PC-3 (cell line): Measurements from ENCODE around the gene SLC9A9. TPM values are rescaled to one million over a fixed set of nuclear protein-coding genes. Genes with fewer than 3 reads are reported as not detected.

Source experiments
- ATAC-seq: fragments of 200-7000 bp; cut with Tn5 transposase; 2 replicates; pipeline ENCODE4 v1.9.1; 2020; ENCODE audit warnings: mild to moderate bottlenecking, moderate library complexity
- BruUV-seq: library from RNA; stranded (reverse); fragments of 400-500 nt; replicated peaks from 2 replicates; lab custom pipeline; 2021; lab: Mats Ljungman, UMichigan
- CTCF ChIA-PET: fragments of 300-600 bp; sonication (Branson Sonifier 250); formaldehyde crosslinking; loops from one replicate; lab custom pipeline; 2022; ENCODE audit warnings: antibody characterized with exemption; lab: Charles Lee
- POLR2A ChIA-PET: fragments of 300-600 bp; sonication (Branson Sonifier 250); formaldehyde crosslinking; loops from one replicate; lab custom pipeline; 2022; ENCODE audit warnings: antibody characterized with exemption; ENCODE audit not compliant: unreplicated experiment; lab: Charles Lee
- DNase-seq: peaks from one replicate; pipeline ENCODE4 v3.0.0-alpha.2; 2015
- H2AFZ ChIP-seq: fragments of 300-600 bp; sonication (generic); 2 replicates; pipeline ENCODE4 v1.6.0; 2016; ENCODE audit warnings: antibody characterized with exemption, low read length
- H3F3A ChIP-seq: fragments of 300-600 bp; sonication (generic); one replicate; pipeline ENCODE4 v1.6.0; 2017; ENCODE audit warnings: antibody characterized with exemption, low read length, control low read depth, mild to moderate bottlenecking; ENCODE audit not compliant: unreplicated experiment
- H3K27ac ChIP-seq: fragments of 300-600 bp; sonication (generic); 2 replicates; pipeline ENCODE4 v1.5.1; 2016; ENCODE audit warnings: mild to moderate bottlenecking, low read length
- H3K27me3 ChIP-seq: fragments of 300-600 bp; sonication (generic); 2 replicates; pipeline ENCODE4 v1.6.1; 2016; ENCODE audit warnings: low read length, mixed read lengths
- H3K36me3 ChIP-seq: fragments of 300-600 bp; sonication (generic); 2 replicates; pipeline ENCODE4 v1.6.1; 2016; ENCODE audit warnings: low read depth, mixed run types, low read length, mixed read lengths
- H3K4me1 ChIP-seq: fragments of 300-600 bp; sonication (generic); 2 replicates; pipeline ENCODE4 v1.5.1; 2016; ENCODE audit warnings: low read length; ENCODE audit not compliant: insufficient read depth
- H3K4me2 ChIP-seq: fragments of 300-600 bp; sonication (generic); 2 replicates; pipeline ENCODE4 v1.6.0; 2016; ENCODE audit warnings: low read length
- H3K4me3 ChIP-seq: fragments of 300-600 bp; sonication (generic); 2 replicates; pipeline ENCODE4 v1.5.1; 2016; ENCODE audit warnings: mild to moderate bottlenecking, low read length, mixed read lengths
- H3K79me2 ChIP-seq: fragments of 300-600 bp; sonication (generic); 2 replicates; pipeline ENCODE4 v1.6.1; 2017; ENCODE audit warnings: low read length, mixed read lengths
- H3K9ac ChIP-seq: fragments of 300-600 bp; sonication (generic); 2 replicates; pipeline ENCODE4 v1.6.0; 2016; ENCODE audit warnings: mild to moderate bottlenecking, low read length
- H3K9me2 ChIP-seq: fragments of 300-600 bp; sonication (generic); replicated peaks from 2 replicates; pipeline ENCODE4 v1.6.1; 2016; ENCODE audit warnings: mixed run types, low read length, mixed read lengths
- H3K9me3 ChIP-seq: fragments of 300-600 bp; sonication (generic); 2 replicates; pipeline ENCODE4 v1.6.1; 2016; ENCODE audit warnings: low read length, mixed read lengths
- H4K20me1 ChIP-seq: fragments of 300-600 bp; sonication (generic); 2 replicates; pipeline ENCODE4 v1.6.1; 2016; ENCODE audit warnings: low read length, mixed read lengths
- EZH2 ChIP-seq: fragments of 300-600 bp; sonication (generic); IDR thresholded peaks from one replicate; pipeline ENCODE4 v1.6.1; 2017; ENCODE audit warnings: antibody characterized with exemption, mild to moderate bottlenecking, low read length; ENCODE audit not compliant: unreplicated experiment
- EZH2phosphoT487 ChIP-seq: fragments of 300-600 bp; sonication (generic); IDR thresholded peaks from 2 replicates; pipeline ENCODE4 v1.6.1; 2018; ENCODE audit warnings: mild to moderate bottlenecking, antibody characterized with exemption, low read length, borderline replicate concordance
- intact Hi-C: fragments of 100-400 bp; cut with micrococcal nuclease; formaldehyde crosslinking; loops from 2 replicates; pipeline ENCODE4 v1.9.0; 2023
- total RNA-seq: library from RNA; depleted of rRNA; stranded (reverse); fragments of >200 nt; gene quantifications from 2 replicates; pipeline ENCODE4 v1.2.3, GENCODE V29; 2014
- TF ChIP-seq, protein P1 (sequence below): fragments of 300-600 bp; sonication (generic); conservative IDR thresholded peaks from 2 replicates; pipeline ENCODE4 v1.5.1; 2017; ENCODE audit warnings: antibody characterized with exemption, low read depth, mild to moderate bottlenecking, low read length

The SLC9A9 gene
- total RNA-seq, 1 experiment from 2014 or later = 0.07 TPM

- H3K27me3 ChIP-seq = no peaks in the 10 kb centered on the region
- H3F3A ChIP-seq = no peaks in the 10 kb centered on the region
- H3K4me3 ChIP-seq = no peak overlapping the region
- no peaks in the 10 kb centered on the region for H3K4me1 ChIP-seq
- no peak overlapping the region for H3K27ac ChIP-seq
- BruUV-seq = no TSS peak
- H3K9me2 ChIP-seq = no peaks in the 10 kb centered on the region
- intact Hi-C loops = no loop called here
- no peaks in the 10 kb centered on the region for H3K36me3 ChIP-seq
- ChIA-PET CTCF (no interaction called here), POLR2A (no interaction called here)
- no peaks in the 10 kb centered on the region for H4K20me1 ChIP-seq
- no peak for TF ChIP-seq EZH2
- TF ChIP-seq, protein P1, sequence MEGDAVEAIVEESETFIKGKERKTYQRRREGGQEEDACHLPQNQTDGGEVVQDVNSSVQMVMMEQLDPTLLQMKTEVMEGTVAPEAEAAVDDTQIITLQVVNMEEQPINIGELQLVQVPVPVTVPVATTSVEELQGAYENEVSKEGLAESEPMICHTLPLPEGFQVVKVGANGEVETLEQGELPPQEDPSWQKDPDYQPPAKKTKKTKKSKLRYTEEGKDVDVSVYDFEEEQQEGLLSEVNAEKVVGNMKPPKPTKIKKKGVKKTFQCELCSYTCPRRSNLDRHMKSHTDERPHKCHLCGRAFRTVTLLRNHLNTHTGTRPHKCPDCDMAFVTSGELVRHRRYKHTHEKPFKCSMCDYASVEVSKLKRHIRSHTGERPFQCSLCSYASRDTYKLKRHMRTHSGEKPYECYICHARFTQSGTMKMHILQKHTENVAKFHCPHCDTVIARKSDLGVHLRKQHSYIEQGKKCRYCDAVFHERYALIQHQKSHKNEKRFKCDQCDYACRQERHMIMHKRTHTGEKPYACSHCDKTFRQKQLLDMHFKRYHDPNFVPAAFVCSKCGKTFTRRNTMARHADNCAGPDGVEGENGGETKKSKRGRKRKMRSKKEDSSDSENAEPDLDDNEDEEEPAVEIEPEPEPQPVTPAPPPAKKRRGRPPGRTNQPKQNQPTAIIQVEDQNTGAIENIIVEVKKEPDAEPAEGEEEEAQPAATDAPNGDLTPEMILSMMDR = no peak
- TF ChIP-seq EZH2phosphoT487 = no peak
- H2AFZ ChIP-seq = no peak overlapping the region
- H3K9ac ChIP-seq = no peak overlapping the region
- no peak overlapping the region for H3K4me2 ChIP-seq
- no peaks in the 10 kb centered on the region for H3K9me3 ChIP-seq
- H3K79me2 ChIP-seq = no peaks in the 10 kb centered on the region
- DNase-seq (no peak), ATAC-seq (no peak)
Measured at GRCh38 chr3:143414571-143415253, 433.6 kb downstream of the SLC9A9 start.

- CTCF ChIA-PET = no interaction called here
- Histone ChIP-seq H2AFZ (no peak overlapping the region), H4K20me1 (no peaks in the 10 kb centered on the region), H3K27ac (no peak overlapping the region), H3K4me1 (no peaks in the 10 kb centered on the region), H3K9ac (no peak overlapping the region), H3K4me3 (no peak overlapping the region), H3K9me2 (no peaks in the 10 kb centered on the region), H3K36me3 (no peaks in the 10 kb centered on the region), H3K9me3 (no peaks in the 10 kb centered on the region), H3K27me3 (no peaks in the 10 kb centered on the region), H3F3A (no peaks in the 10 kb centered on the region), H3K79me2 (no peaks in the 10 kb centered on the region), H3K4me2 (no peak overlapping the region)
- ATAC-seq (no peak), DNase-seq (no peak)
- POLR2A ChIA-PET = no interaction called here
- TF ChIP-seq EZH2phosphoT487 (no peak), EZH2 (no peak)
- TF ChIP-seq, protein P1 = no peak
- intact Hi-C loops = no loop called here
- no TSS peak for BruUV-seq
Measured at GRCh38 chr3:143413372-143413771, 434.9 kb downstream of the SLC9A9 start.

- intact Hi-C loops = no loop called here
- no peaks in the 10 kb centered on the region for H3K9me3 ChIP-seq
- no peak overlapping the region for H3K27ac ChIP-seq
- H3F3A ChIP-seq = no peaks in the 10 kb centered on the region
- no peaks in the 10 kb centered on the region for H3K36me3 ChIP-seq
- TF ChIP-seq EZH2phosphoT487 (no peak), EZH2 (no peak)
- TF ChIP-seq, protein P1 = no peak
- H3K4me3 ChIP-seq = no peak overlapping the region
- BruUV-seq = no TSS peak
- no peaks in the 10 kb centered on the region for H3K9me2 ChIP-seq
- DNase-seq (no peak), ATAC-seq (no peak)
- no peak overlapping the region for H3K4me2 ChIP-seq
- no peaks in the 10 kb centered on the region for H3K4me1 ChIP-seq
- H3K27me3 ChIP-seq = no peaks in the 10 kb centered on the region
- H3K79me2 ChIP-seq = no peaks in the 10 kb centered on the region
- no peaks in the 10 kb centered on the region for H4K20me1 ChIP-seq
- no peak overlapping the region for H2AFZ ChIP-seq
- ChIA-PET CTCF (no interaction called here), POLR2A (no interaction called here)
- no peak overlapping the region for H3K9ac ChIP-seq
Measured at GRCh38 chr3:143412084-143412483, 436.2 kb downstream of the SLC9A9 start.
